ENCODE results near the gene AIFM2. TPM values are rescaled to one million over a fixed set of nuclear protein-coding genes. Genes with fewer than 3 reads are reported as not detected.

The AIFM2 gene
- total RNA-seq, 4 donors from 2014 or later: 6.3 to 8.2 (median 7.0) TPM

GRCh38 chr10:70097459-70097858 lies 35.2 kb downstream of the AIFM2 start:
- intact Hi-C loops (cut with DNase I; ENCODE audit: low total_unique reads): no loop called here
- H3K4me3 ChIP-seq (ENCODE audit: low read depth, poor library complexity, severe bottlenecking): no peak overlapping the region
- DNase-seq (ENCODE audit: low spot score in 2 of 2): no peak
- TF ChIP-seq CTCF (IDR thresholded peaks at IDR 0.05) (no peak), POLR2A (IDR thresholded peaks at IDR 0.05) (no peak)

GRCh38 chr10:70096705-70097420 lies 35.8 kb downstream of the AIFM2 start:
- no peak overlapping the region for H3K4me3 ChIP-seq (ENCODE audit: low read depth, poor library complexity, severe bottlenecking)
- no peak for TF ChIP-seq POLR2A (IDR thresholded peaks at IDR 0.05)
- no peak for TF ChIP-seq CTCF (IDR thresholded peaks at IDR 0.05)
- intact Hi-C loops (cut with DNase I; ENCODE audit: low total_unique reads): no loop called here
- WGBS, 2 donors: 89 to 94% methylated on average over 5 of the region's 5 CpGs
- DNase-seq (ENCODE audit: low spot score in 2 of 2): no peak

- no peak overlapping the region for H3K4me3 ChIP-seq (ENCODE audit: low read depth, poor library complexity, severe bottlenecking)
- TF ChIP-seq CTCF (IDR thresholded peaks at IDR 0.05): no peak
- TF ChIP-seq POLR2A (IDR thresholded peaks at IDR 0.05): no peak
- 89 to 93% methylated on average over 6 of the region's 6 CpGs for WGBS, 2 donors
- peak in 1 of 2 donors; percentile 3 for DNase-seq (ENCODE audit: low spot score in 2 of 2)
- intact Hi-C loops (cut with DNase I; ENCODE audit: low total_unique reads): no loop called here
Measured at GRCh38 chr10:70096016-70096704, 36.5 kb downstream of the AIFM2 start.

- intact Hi-C loops (cut with DNase I; ENCODE audit: low total_unique reads): no loop called here
- no peak overlapping the region for H3K4me3 ChIP-seq (ENCODE audit: low read depth, poor library complexity, severe bottlenecking)
- DNase-seq (ENCODE audit: low spot score in 2 of 2): no peak
- no peak for TF ChIP-seq POLR2A (IDR thresholded peaks at IDR 0.05)
- TF ChIP-seq CTCF (IDR thresholded peaks at IDR 0.05): no peak
- WGBS, 2 donors: 80 to 89% methylated on average over 2 of the region's 2 CpGs
Measured at GRCh38 chr10:70094250-70094649, 38.4 kb downstream of the AIFM2 start.

- 88 to 91% methylated on average over 9 of the region's 9 CpGs for WGBS, 2 donors
- no peak for TF ChIP-seq CTCF (IDR thresholded peaks at IDR 0.05)
- TF ChIP-seq POLR2A (IDR thresholded peaks at IDR 0.05): no peak
- intact Hi-C loops (cut with DNase I; ENCODE audit: low total_unique reads): no loop called here
- DNase-seq (ENCODE audit: low spot score in 2 of 2): no peak
- no peak overlapping the region for H3K4me3 ChIP-seq (ENCODE audit: low read depth, poor library complexity, severe bottlenecking)
Measured at GRCh38 chr10:70093335-70093944, 39.2 kb downstream of the AIFM2 start.

All from lower leg skin (tissue), 4 donors.